ENCODE results near the gene DGCR8. TPM values are rescaled to one million over a fixed set of nuclear protein-coding genes. Genes with fewer than 3 reads are reported as not detected.

Gene DGCR8
- total RNA-seq, 1 donor from 2014 or later = 93.1 TPM

DNA sequence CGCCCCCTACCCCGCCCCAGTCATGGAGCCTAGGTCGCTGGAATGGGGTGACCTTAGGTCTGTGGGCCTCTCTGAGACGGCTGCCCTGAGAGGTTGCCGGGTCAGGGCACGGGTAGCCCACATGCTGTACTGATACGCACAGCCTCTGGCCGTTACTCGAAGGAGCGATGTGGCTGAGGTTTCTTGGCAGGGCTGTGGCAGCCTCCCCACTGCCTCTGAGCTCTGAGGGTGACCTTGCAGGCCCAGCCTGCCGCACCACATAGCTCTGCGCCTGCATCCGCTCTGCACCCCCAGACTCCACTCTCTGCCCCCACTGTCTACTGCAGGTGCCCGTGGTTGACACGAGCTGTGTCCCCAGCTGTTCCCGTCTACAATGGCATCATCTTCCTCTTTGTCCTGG, 58.8 kb downstream of the DGCR8 start:
- Mint-ChIP-seq H3K4me1 (ENCODE audit: low read depth, unreplicated experiment) (peaks cover 4% of the 10 kb centered on the region), H3K27ac (ENCODE audit: unreplicated experiment) (no peak overlapping the region), H3K27me3 (ENCODE audit: unreplicated experiment) (peaks cover 2% of the 10 kb centered on the region), H3K9me3 (ENCODE audit: unreplicated experiment) (no peaks in the 10 kb centered on the region), H3K36me3 (ENCODE audit: unreplicated experiment) (no peaks in the 10 kb centered on the region), H3K4me3 (ENCODE audit: unreplicated experiment) (no peak overlapping the region)
- DNase-seq = no peak
- TF ChIP-seq, protein P1, sequence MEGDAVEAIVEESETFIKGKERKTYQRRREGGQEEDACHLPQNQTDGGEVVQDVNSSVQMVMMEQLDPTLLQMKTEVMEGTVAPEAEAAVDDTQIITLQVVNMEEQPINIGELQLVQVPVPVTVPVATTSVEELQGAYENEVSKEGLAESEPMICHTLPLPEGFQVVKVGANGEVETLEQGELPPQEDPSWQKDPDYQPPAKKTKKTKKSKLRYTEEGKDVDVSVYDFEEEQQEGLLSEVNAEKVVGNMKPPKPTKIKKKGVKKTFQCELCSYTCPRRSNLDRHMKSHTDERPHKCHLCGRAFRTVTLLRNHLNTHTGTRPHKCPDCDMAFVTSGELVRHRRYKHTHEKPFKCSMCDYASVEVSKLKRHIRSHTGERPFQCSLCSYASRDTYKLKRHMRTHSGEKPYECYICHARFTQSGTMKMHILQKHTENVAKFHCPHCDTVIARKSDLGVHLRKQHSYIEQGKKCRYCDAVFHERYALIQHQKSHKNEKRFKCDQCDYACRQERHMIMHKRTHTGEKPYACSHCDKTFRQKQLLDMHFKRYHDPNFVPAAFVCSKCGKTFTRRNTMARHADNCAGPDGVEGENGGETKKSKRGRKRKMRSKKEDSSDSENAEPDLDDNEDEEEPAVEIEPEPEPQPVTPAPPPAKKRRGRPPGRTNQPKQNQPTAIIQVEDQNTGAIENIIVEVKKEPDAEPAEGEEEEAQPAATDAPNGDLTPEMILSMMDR (IDR thresholded peaks at IDR 0.05; ENCODE audit: partially characterized antibody, unreplicated experiment) = no peak

GRCh38 chr22:20139391-20140106, 59.5 kb downstream of the DGCR8 start:
- DNase-seq = no peak
- no peak overlapping the region for H3K4me3 Mint-ChIP-seq (ENCODE audit: unreplicated experiment)

DNA sequence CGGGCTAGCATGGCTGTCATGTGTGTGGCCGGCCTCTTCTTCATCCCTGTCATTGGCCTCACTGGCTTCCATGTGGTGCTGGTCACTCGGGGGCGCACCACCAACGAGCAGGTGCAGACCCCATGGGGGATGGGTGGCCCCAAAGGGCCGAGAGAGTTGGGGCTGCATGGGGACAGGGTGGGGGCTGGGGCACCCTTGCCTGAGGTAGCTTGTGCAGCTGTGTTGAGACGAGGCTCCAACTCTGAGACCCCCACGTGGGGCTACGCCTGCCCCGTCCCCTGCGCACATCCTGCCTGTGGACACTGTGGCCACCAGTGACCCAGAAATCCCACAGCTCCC, 60.0 kb downstream of the DGCR8 start:
- H3K9me3 Mint-ChIP-seq (ENCODE audit: unreplicated experiment) = no peaks in the 10 kb centered on the region
- H3K4me1 Mint-ChIP-seq (ENCODE audit: low read depth, unreplicated experiment) = peaks cover 6% of the 10 kb centered on the region
- H3K36me3 Mint-ChIP-seq (ENCODE audit: unreplicated experiment) = no peaks in the 10 kb centered on the region
- peaks cover 2% of the 10 kb centered on the region for H3K27me3 Mint-ChIP-seq (ENCODE audit: unreplicated experiment)
- TF ChIP-seq, protein P1 (IDR thresholded peaks at IDR 0.05; ENCODE audit: partially characterized antibody, unreplicated experiment) = no peak
- no peak for DNase-seq
- H3K4me3 Mint-ChIP-seq (ENCODE audit: unreplicated experiment) = no peak overlapping the region
- no peak overlapping the region for H3K27ac Mint-ChIP-seq (ENCODE audit: unreplicated experiment)

More at GRCh38 chr22:20139391-20140106, 59.5 kb downstream of the DGCR8 start:
- Mint-ChIP-seq H3K27me3 (ENCODE audit: unreplicated experiment) (peaks cover 2% of the 10 kb centered on the region), H3K9me3 (ENCODE audit: unreplicated experiment) (no peaks in the 10 kb centered on the region), H3K27ac (ENCODE audit: unreplicated experiment) (no peak overlapping the region), H3K36me3 (ENCODE audit: unreplicated experiment) (no peaks in the 10 kb centered on the region), H3K4me1 (ENCODE audit: low read depth, unreplicated experiment) (peaks cover 6% of the 10 kb centered on the region)
- TF ChIP-seq, protein P1 (IDR thresholded peaks at IDR 0.05; ENCODE audit: partially characterized antibody, unreplicated experiment) = no peak

GRCh38 chr22:20140521-20140964, 60.5 kb downstream of the DGCR8 start:
- peaks cover 2% of the 10 kb centered on the region for H3K27me3 Mint-ChIP-seq (ENCODE audit: unreplicated experiment)
- no peak overlapping the region for H3K4me3 Mint-ChIP-seq (ENCODE audit: unreplicated experiment)
- H3K9me3 Mint-ChIP-seq (ENCODE audit: unreplicated experiment) = no peaks in the 10 kb centered on the region
- no peaks in the 10 kb centered on the region for H3K36me3 Mint-ChIP-seq (ENCODE audit: unreplicated experiment)
- no peak for DNase-seq
- no peak overlapping the region for H3K27ac Mint-ChIP-seq (ENCODE audit: unreplicated experiment)
- TF ChIP-seq, protein P1 (IDR thresholded peaks at IDR 0.05; ENCODE audit: partially characterized antibody, unreplicated experiment) = no peak
- H3K4me1 Mint-ChIP-seq (ENCODE audit: low read depth, unreplicated experiment) = peaks cover 6% of the 10 kb centered on the region

All from glutamatergic neuron (in vitro differentiated cells).